Dendritic cell treated with granulocyte-macrophage colony-stimulating factor and Interleukin-4, amounts not matched to agents 40 ng/mL and 50 ng/mL, for 4 days (primary cell): ENCODE data around the gene SOX12.
A peak's percentile ranks its signal among the peaks of the same experiment; 100 is the strongest.
"Not testable (repeated sequence)": the region's sequence is repeated elsewhere in the genome, so short reads cannot be mapped to it uniquely, and the experiment has no call there.

Experiments used
- H3K27ac Mint-ChIP-seq: one replicate; pipeline ENCODE4 v1.8.0; 2022; ENCODE audit warnings: mild to moderate bottlenecking, mixed read lengths
- H3K27me3 Mint-ChIP-seq: one replicate; pipeline ENCODE4 v1.8.0; 2022; ENCODE audit warnings: mild to moderate bottlenecking, mixed read lengths
- H3K36me3 Mint-ChIP-seq: one replicate; pipeline ENCODE4 v1.8.0; 2022; ENCODE audit warnings: low read depth, mixed read lengths
- H3K4me1 Mint-ChIP-seq: one replicate; pipeline ENCODE4 v1.8.0; 2022; ENCODE audit warnings: low read depth, mixed read lengths
- H3K4me3 Mint-ChIP-seq: one replicate; pipeline ENCODE4 v1.8.0; 2022; ENCODE audit warnings: mild to moderate bottlenecking, moderate library complexity, mixed read lengths
- H3K9me3 Mint-ChIP-seq: one replicate; pipeline ENCODE4 v1.8.0; 2022; ENCODE audit warnings: mixed read lengths
- intact Hi-C: fragments of 100-400 bp; cut with micrococcal nuclease; formaldehyde crosslinking; loops from one replicate; pipeline ENCODE4 v1.15.0; 2022

Gene SOX12

DNA sequence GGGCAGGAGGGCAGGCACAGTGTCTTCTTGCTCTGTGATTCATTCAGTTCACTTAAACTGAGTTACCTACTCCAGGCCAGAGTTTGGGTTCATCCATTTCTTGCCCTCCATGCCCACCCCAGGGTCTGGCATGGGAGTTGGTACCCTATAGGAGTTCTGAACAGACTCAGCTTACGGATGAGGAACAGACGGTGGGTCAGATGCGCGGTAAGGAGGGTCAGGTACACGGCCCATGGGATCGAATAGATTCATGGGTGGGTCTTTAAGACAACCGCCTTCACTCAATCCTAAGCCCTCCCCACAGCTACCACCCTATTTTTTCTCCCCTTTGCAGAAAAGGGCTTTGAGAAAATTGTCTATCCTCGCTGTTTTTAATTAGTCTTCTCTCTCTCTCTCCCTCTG is 42.1 kb downstream of the SOX12 start:
- H3K4me1 Mint-ChIP-seq = peaks cover 46% of the 10 kb centered on the region
- no peaks in the 10 kb centered on the region for H3K9me3 Mint-ChIP-seq
- no peak overlapping the region for H3K4me3 Mint-ChIP-seq
- H3K36me3 Mint-ChIP-seq = no peaks in the 10 kb centered on the region
- no peak overlapping the region for H3K27ac Mint-ChIP-seq
- no peaks in the 10 kb centered on the region for H3K27me3 Mint-ChIP-seq
- intact Hi-C loops = no loop called here

DNA sequence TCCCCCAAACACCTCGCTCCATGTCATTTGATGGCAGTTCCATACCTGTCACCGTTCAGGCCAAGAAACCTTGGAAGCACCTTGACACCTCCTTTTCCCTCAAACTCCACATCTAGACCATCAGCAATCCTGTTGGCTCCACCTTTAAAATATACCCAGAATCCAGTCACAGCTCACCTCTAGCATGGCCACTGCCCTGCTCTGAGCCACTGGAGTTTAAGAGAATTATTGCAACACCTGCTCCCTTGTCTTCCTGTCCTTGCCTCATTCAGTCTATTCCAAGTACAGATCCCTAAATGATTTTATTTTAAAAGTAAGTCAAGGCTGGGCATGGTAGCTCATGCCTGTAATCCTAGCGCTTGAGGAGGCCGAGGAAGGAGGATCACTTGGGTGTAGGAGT is 43.6 kb downstream of the SOX12 start:
- Mint-ChIP-seq H3K4me3 (no peak overlapping the region), H3K9me3 (no peaks in the 10 kb centered on the region), H3K4me1 (peaks cover 46% of the 10 kb centered on the region), H3K27ac (no peak overlapping the region), H3K27me3 (no peaks in the 10 kb centered on the region), H3K36me3 (no peaks in the 10 kb centered on the region)
- intact Hi-C loops = no loop called here

DNA sequence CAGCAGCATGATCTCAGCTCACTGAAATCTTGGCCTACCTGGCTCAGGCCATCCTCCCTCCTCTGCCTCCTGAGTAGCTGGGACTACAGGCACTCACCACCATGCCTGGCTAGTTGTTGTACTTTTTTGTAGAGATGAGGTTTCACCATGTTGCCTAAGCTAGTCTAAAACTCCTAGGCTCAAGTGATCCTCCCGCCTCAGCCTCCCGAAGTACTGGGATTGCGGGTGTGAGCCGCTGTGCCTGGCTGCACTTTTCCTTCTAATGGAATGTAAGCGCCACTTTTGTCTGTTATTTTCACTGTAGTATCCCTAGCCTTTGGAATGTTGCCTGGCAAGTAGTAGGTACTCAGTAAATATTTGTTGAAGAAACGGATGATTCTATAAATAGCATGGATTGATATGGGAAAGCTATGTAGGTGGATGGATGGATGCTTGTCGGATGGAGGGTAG is 44.8 kb downstream of the SOX12 start:
- Mint-ChIP-seq H3K9me3 (no peaks in the 10 kb centered on the region), H3K4me3 (no peak overlapping the region), H3K4me1 (peaks cover 41% of the 10 kb centered on the region), H3K36me3 (no peaks in the 10 kb centered on the region), H3K27ac (peak overlapping the region; percentile 39), H3K27me3 (no peaks in the 10 kb centered on the region)
- intact Hi-C loops = loop anchor here (5.0 kb wide), 1 partner anchor 37 kb away; the partner anchor contains the start of gene RBCK1

DNA sequence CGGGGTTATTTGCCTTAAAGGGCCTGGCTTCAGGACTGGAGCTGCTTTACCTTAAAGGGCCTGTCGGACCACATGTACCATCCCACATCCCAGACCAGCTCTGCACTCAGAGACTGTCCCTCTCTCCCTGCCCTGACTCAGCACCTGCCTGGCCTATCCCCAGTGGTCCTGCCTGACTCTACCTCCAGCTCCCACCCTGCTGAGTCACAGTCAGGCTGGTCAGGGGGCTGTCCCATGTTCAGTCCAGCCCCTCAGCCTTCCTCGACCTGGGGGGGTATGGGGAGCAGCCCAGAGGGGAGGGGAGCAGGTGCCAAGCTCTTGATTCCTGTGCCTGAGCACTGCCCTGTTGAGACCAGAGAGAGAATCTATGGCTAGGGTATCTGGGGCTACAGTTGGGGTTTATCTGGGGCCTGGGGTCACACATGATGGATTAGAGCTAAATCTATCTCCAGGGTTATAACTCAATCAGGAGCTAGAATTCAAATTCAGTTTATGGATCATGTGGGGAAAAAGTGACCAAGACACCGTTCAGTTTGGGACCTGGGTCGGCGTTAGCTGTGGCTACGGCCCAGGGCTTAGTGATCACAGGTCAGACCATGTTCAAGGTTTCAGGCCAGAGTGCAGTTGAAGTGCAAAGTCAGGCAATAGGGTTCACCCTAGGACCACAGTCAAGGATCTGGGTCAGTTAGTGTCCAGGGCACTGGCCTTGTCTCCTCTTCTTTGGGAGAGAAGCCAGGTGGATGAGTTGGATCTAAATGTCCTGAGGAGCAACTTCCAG is 45.8 kb downstream of the SOX12 start:
- Mint-ChIP-seq H3K4me1 (peaks cover 37% of the 10 kb centered on the region), H3K9me3 (no peaks in the 10 kb centered on the region), H3K36me3 (no peaks in the 10 kb centered on the region), H3K27ac (peak overlapping the region; percentile 81), H3K27me3 (no peaks in the 10 kb centered on the region), H3K4me3 (no peak overlapping the region)
- intact Hi-C loops = loop anchor here (5.0 kb wide), 1 partner anchor 36 kb away; the partner anchor contains the start of gene RBCK1

DNA sequence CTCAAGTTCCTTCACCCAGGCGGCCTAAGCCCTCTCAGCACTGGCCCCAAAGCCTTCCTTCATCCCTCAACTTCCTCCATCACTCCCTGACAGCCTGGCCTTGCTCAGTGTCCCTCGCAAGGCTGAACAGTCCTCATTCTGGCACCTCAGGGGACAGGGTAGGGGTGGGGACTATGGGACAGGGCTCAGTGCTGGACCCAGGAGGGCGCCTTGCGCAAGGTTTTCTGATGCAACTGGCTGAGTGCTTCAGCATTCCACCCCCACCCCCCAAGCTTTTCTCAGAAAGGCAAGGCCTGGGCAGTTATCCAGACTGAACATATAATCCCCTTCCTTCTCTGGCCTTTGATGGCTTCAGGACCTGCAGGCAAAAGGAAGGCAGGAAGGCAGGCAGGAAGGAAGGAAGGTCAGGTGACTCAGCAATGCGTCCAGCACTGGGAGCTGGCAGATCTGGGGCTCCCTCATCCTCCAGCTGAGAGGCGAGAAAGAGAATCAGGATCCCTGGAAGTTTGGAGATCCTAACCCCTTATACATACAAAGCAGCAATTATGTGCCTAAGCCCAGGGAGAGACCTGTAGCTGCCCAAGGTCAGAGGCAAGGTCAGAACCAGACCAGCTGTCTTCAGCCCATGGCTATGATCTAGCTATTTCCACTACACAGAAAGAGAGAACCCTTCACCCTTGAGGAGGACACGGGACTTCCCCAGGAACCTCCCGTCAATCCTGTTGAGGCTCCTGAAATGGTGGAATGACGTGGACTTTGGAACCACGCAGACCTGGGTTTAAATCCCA is 46.6 kb downstream of the SOX12 start:
- Mint-ChIP-seq H3K27me3 (no peaks in the 10 kb centered on the region), H3K36me3 (no peaks in the 10 kb centered on the region), H3K9me3 (no peaks in the 10 kb centered on the region), H3K27ac (peak overlapping the region; percentile 81), H3K4me3 (no peak overlapping the region), H3K4me1 (peaks cover 37% of the 10 kb centered on the region)
- intact Hi-C loops = loop anchor here (2.0 to 5.0 kb wide), 3 partner anchors 17 to 47 kb away; partner anchors contain the start of genes RBCK1 and SOX12

DNA sequence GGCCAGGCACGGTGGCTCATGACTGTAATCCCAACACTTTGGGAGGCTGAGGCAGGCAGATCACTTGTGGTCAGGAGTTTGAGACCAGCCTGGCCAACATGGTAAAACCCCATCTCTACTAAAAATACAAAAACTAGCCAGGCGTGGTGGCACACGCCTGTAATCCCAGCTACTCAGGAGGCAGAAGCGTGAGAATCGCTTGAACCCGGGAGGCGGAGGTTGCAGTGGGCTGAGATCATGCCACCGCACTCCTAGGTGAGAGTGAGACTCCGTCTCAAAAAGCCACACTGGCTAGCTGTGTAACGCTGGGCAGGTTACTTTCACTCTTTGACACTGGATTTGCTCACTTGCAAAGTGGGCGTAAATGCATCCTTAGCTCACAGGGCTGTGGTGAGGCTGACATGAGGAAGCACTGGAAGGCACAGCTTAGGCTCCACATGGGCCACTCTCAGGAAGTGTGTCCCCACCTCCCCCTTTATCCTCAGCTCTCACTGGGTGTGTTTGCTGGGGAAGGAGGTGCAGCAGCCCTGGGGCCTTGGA is 47.3 kb downstream of the SOX12 start:
- H3K27me3 Mint-ChIP-seq, H3K36me3 Mint-ChIP-seq, H3K4me3 Mint-ChIP-seq, H3K9me3 Mint-ChIP-seq: not testable (repeated sequence)
- Mint-ChIP-seq H3K27ac (peak overlapping the region; percentile 81), H3K4me1 (peaks cover 37% of the 10 kb centered on the region)
- intact Hi-C loops = loop anchor here (2.0 to 5.0 kb wide), 3 partner anchors 18 to 48 kb away; partner anchors contain the start of genes RBCK1 and SOX12

DNA sequence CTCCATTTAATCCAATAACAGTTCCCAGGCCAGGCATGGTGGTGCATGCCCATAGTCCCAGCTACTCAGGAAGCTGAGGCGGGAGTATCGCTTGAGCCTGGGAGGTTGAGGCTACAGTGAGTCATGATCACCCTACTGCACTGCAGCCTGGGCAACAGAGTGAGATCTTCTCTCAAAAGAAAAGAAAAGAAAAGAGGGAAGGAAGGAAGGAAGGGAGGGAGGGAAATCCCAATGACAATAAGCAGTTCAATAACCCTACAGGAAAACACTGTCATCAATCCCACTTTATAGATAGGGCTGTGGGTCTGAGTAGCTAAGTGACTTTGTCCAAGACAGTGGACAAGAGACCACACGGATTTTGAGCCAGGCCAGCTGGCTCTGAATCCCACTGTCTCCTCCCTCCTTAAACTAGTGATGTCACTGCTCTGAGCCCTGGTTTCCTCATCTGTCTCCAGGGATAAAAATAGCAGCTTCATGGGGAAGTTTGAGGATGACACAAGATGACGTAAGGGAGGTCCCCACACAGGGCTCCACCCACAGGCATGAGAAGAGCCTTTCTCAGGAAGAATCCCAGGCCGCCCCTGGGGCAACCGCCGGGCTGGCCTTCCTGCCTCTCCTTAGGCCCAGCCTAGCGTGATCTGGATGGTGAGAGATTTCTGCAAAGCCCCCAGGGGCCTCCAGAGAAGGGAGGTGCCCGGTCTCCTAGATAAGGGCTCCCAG is 48.0 kb downstream of the SOX12 start:
- Mint-ChIP-seq H3K36me3 (no peaks in the 10 kb centered on the region), H3K4me3 (no peak overlapping the region), H3K27ac (peak overlapping the region; percentile 81), H3K9me3 (no peaks in the 10 kb centered on the region), H3K4me1 (peaks cover 37% of the 10 kb centered on the region), H3K27me3 (peaks cover 3% of the 10 kb centered on the region)
- intact Hi-C loops = loop anchor here (2.0 to 5.0 kb wide), 3 partner anchors 19 to 49 kb away; partner anchors contain the start of genes RBCK1 and SOX12

- peaks cover 31% of the 10 kb centered on the region for H3K4me1 Mint-ChIP-seq
- no peaks in the 10 kb centered on the region for H3K9me3 Mint-ChIP-seq
- H3K4me3 Mint-ChIP-seq = no peak overlapping the region
- H3K36me3 Mint-ChIP-seq = no peaks in the 10 kb centered on the region
- peaks cover 7% of the 10 kb centered on the region for H3K27me3 Mint-ChIP-seq
- H3K27ac Mint-ChIP-seq = no peak overlapping the region
- intact Hi-C loops = no loop called here
These were observed 50.0 kb downstream of the SOX12 start for GRCh38 chr20:375265-375889.

DNA sequence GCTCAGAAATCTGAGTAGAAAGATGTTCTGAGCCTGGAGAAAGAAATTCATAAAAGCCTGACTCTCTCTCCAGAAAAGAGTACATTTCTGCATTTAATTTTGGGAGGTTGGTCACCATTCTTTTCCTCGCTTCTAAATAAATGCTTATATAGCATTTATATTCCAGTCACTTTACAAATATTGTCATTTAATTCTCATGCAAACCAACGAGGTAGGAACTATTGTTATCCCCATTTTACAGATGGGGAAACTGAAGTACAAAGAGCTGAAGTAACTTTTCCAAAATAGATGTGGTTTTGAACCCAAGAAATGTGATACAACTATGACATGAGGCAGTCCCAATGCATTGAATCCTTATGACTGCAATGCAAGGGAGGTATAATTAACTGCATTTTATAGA is 50.7 kb downstream of the SOX12 start:
- H3K36me3 Mint-ChIP-seq = no peaks in the 10 kb centered on the region
- H3K4me3 Mint-ChIP-seq = no peak overlapping the region
- peaks cover 7% of the 10 kb centered on the region for H3K27me3 Mint-ChIP-seq
- peaks cover 31% of the 10 kb centered on the region for H3K4me1 Mint-ChIP-seq
- no peak overlapping the region for H3K27ac Mint-ChIP-seq
- intact Hi-C loops = no loop called here
- no peaks in the 10 kb centered on the region for H3K9me3 Mint-ChIP-seq

GRCh38 chr20:376750-377149 is 51.4 kb downstream of the SOX12 start:
- intact Hi-C loops = no loop called here
- peaks cover 24% of the 10 kb centered on the region for H3K4me1 Mint-ChIP-seq
- no peaks in the 10 kb centered on the region for H3K9me3 Mint-ChIP-seq
- H3K27me3 Mint-ChIP-seq = peaks cover 7% of the 10 kb centered on the region
- H3K4me3 Mint-ChIP-seq = no peak overlapping the region
- no peak overlapping the region for H3K27ac Mint-ChIP-seq
- peaks cover 6% of the 10 kb centered on the region for H3K36me3 Mint-ChIP-seq

- H3K4me3 Mint-ChIP-seq, H3K27me3 Mint-ChIP-seq, H3K9me3 Mint-ChIP-seq, H3K36me3 Mint-ChIP-seq, H3K27ac Mint-ChIP-seq, intact Hi-C loops: not testable (repeated sequence)
- H3K4me1 Mint-ChIP-seq = peaks cover 16% of the 10 kb centered on the region
These were observed 52.2 kb downstream of the SOX12 start for GRCh38 chr20:377578-377977.

GRCh38 chr20:378961-379336 is 53.6 kb downstream of the SOX12 start:
- Mint-ChIP-seq H3K27ac (no peak overlapping the region), H3K36me3 (peaks cover 6% of the 10 kb centered on the region), H3K4me1 (peaks cover 2% of the 10 kb centered on the region), H3K4me3 (no peak overlapping the region), H3K9me3 (no peaks in the 10 kb centered on the region), H3K27me3 (peaks cover 7% of the 10 kb centered on the region)
- intact Hi-C loops = no loop called here
